ENCODE data around the gene RAB32.

The RAB32 gene

GRCh38 chr6:146583966-146584365 lies 40.3 kb downstream of the RAB32 start:
- no peak for FAIRE-seq

- FAIRE-seq: no peak
Measured at GRCh38 chr6:146587459-146587858, 43.8 kb downstream of the RAB32 start.

GRCh38 chr6:146590492-146590891 lies 46.9 kb downstream of the RAB32 start:
- no peak for FAIRE-seq

- FAIRE-seq: no peak
Measured at GRCh38 chr6:146592451-146592850, 48.8 kb downstream of the RAB32 start.

DNA sequence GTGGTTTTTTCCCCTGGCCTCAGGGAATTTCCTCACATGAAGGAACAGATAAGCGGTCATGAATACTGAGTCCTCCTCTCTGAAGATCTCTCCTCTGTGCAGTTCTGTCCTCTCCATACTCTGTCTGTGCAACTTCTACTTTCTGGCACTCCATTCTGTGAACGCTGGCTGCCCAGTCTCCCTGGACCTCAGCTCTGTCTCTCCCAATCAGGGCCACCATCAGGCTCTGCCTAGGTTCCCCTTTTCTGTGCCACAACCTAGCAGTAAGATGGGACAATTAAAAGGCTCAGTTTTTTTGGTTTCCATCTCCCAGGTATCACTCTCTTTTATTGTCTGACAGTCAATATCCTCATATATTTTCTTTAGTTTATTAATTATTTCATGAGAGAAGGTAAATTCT lies 50.4 kb downstream of the RAB32 start:
- FAIRE-seq: no peak

- no peak for FAIRE-seq
Measured at GRCh38 chr6:146594495-146594894, 50.9 kb downstream of the RAB32 start.

- no peak for FAIRE-seq
Measured at GRCh38 chr6:146595972-146596731, 52.5 kb downstream of the RAB32 start.

- no peak for FAIRE-seq
Measured at GRCh38 chr6:146598772-146599405, 55.3 kb downstream of the RAB32 start, which contains the start of gene ADGB. Gene ADGB (plus strand): TSS chr6:146598972. CDS start chr6:146599041, 69 bp downstream.

GRCh38 chr6:146601352-146601751 lies 57.7 kb downstream of the RAB32 start:
- no peak for FAIRE-seq

DNA sequence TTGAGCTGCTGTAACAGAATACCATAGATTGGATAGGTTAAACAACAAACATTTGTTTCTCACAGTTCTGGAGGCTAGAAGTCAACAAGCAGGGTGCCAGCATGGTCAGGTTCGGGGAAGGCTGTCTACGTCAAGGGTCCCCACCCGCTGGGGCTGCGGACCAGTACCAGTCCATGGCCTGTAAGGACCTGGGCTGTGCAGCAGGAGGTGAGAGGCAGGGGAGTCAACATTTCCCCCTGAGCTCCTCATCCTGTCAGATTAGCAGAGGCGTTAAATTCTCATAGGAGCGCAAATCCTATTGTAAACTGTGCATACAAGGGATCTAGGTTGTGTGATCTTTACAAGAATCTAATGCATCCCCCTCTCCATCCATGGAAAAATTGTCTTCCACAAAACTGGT lies 58.9 kb downstream of the RAB32 start:
- no peak for FAIRE-seq

All from G401.6 (cell line).